Colon (tissue), 2 donors: Measurements from ENCODE around the gene FSD2.

Experiments used
- FAIRE-seq: peaks from 2 replicates; lab custom pipeline; 2012; peaks lifted over from hg19 to GRCh38; lab: Jason Lieb, UNC
- donor health status: control.
- donor health status: control.

FSD2 gene, protein sequence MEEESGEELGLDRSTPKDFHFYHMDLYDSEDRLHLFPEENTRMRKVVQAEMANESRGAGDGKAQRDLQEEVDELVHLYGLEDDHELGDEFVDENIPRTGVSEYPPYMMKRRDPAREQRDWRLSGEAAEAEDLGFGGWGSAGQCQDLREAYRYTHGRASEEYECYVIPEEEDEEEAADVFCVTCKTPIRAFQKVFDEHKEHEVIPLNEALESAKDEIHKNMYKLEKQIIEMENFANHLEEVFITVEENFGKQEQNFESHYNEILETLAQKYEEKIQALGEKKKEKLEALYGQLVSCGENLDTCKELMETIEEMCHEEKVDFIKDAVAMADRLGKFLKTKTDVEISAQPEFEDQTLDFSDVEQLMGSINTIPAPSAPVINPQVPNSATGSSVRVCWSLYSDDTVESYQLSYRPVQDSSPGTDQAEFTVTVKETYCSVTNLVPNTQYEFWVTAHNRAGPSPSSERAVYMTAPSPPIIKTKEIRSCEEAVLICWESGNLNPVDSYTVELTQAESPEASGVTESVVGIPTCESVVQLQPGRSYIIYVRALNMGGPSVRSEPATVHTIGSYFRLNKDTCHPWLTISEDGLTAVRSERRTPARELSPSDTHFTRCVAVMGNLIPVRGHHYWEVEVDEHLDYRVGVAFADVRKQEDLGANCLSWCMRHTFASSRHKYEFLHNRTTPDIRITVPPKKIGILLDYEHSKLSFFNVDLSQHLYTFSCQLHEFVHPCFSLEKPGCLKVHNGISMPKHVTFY

DNA sequence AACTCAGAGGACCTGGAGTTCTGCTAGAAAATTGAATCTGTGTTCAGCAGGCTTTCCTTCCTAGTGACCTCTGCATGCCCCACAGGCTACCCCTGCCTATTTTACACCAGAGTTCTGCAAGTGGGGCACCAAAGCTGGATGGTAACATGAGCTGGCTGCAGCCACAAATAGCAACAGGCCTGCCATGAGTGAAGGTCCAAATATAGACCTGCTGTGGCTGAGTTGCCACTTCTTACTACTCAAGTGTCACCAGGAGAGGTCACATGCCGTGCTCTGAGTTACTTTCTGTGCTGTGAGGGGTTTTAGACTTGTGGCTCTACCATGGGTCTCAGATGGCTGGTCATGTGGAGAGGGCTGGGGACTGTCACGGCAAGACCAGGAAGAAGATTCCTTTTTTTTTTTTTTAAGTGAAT, at the start of gene FSD2:
Gene FSD2, minus strand, starts transcription at position 76 of the 413 bp plus-strand sequence. CDS start 18,679 bp downstream, outside the sequence.
- FAIRE-seq = no peak

DNA sequence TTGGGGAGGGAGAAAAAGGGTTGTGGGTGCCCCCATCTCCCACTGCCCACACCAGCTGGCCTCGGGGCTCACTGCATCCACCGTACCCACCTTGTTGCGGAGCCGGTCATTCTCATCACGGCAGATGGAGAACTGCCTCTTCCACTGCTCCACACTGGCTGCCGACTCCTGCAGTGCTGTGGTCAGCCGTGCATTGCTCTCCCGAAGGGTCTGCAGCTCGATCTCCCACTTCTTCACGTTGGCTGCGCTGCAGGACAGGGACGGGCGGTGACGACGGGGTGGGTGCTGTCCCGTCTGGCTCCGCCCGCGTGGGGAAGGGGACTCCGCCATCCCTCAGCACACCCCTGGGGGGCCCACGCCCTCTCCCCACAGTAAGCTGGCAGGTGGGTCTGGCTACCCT, 48.7 kb upstream of the FSD2 start:
- FAIRE-seq = no peak

DNA sequence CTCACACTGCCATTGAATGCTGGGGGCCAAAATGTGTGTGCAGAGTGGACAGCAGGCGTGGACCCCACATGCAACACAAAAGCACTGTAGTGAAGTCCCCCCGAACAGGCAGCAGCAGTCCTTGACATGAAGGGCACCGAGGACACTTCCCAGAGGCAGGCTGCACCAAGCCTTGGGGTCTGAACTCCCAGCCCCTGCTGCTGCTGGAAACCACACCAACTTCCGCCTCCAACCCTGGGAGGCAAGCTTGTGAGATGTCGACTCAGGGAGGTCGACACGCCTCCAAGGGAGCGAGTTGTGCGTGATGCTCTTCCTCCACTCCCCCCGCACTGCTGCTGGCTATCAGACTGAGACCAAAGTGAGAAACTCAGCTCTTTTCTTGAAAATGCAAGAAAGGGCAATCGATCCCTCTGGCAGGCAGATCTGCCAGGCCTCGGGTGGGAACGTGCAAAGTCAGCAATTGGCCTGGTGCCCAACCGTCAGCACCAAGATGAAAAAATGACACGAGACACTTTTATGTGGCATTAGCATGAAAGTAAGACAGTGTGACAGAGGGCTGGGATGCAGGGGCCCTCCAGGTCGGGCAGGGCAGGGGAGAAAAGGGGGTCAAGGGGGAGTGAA, 47.2 kb upstream of the FSD2 start:
- FAIRE-seq = no peak

DNA sequence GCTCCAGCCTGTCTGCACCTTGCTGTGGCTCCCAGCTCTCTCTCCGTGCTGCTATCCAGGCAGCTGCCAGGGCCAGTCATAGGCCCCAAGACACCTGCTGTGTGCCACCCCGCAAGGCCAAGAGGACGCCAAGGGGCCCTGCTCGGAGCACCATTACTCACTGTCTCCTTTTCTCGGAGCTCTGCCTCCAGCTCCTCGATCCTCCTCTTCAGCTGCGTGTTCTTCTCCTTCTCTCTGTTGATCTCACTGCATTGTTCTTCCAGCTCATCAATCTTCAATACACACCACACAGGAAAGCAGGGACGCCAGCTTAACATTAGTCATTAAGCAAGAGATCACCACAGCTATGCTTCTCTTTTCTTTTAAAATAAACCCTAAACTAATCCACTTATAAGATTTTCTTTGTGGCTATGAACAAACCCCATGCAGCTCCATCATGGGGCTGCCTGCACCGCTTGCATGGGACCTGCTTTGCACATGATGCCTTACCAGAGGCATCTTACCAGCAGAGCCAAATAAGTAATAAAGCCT, 46.2 kb upstream of the FSD2 start:
- FAIRE-seq = no peak

DNA sequence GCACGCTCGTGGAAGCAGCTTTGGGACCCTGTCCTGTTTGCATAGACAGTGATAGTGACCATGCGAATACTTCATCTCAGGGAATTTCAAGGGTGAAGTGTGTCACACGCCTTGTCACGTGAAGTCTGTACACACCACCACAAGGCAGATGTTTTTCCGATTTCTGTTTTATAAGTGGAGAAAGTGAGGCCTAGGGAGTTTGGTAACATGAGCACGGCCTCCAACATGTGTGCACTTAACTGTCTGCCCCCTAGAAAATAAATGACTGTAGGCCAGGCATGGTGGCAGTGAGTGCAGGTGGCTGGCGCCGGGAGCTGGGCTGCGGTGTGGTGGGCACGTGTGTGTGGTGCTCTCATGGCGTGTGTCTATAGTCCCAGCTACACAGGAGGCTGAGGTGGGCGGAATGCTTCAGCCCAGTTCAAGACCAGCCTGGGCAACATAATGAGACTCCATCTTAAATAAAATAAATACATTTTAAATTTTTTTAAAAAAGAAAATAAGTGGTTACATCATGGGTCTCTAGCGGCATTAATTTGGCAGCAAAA, 45.5 kb upstream of the FSD2 start:
- no peak for FAIRE-seq

DNA sequence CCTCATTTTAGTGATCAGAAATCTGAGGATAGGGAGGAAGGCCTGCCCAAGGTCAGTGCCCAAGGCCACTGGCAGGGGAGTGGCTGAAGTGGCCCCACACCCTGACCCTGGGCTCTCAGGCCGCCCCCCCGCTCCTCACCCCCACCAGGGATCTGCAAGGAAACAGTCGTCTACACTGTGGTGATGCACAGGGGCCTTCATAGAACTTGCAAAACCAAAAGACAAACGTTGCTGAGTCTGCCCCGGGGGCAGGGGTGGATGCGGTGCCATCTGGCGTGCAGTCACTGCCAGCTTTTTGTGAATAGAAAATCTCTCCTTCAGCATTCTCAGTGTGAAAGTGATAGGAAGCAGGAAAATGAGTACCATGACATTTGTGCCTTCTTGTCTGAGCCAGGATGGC, 44.9 kb upstream of the FSD2 start:
- no peak for FAIRE-seq

DNA sequence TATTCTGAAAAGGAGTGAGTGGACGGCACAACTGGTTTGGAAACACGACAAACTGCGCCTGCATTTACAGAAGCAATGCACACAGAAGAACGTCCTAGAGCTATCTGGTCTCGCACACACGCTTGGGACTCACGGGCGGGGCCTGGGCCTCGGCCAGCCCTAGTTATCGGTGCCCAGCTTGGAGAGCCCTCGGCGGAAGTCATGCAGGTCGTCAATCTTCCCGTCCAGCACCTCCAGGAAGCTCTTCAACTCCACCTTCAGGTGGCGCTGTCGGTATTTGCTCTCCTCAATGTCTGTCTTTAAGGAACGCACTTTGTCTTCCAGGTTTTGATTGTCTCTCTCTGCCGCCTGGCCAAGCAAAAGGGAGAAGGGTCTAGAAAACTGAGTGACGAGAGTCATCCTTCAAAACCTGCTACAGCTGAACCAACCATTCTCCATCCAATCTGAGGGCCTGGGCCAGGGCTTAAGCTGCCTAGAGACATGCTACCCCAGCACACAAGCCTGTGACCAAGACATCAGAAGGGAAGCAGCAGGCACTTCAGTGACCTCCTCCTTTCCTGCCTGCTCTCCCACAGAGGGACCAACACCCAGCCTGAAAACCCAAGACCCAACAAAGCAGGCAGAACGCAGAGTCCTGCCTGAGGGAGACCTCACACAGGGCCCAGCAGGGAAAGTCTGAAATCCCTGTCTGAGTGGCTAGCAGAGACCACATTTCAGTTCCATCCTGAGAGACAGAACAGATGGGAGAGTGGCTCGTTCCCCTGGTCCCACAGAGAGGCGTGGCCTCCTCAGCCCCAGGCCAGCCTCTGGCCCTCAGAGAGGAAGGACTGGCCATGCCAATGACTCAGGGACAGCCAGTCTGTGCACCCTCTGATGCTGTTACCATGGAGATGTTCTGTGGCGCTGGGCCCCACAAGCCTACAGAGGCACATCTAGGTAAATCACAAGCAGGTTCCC, 44.0 kb upstream of the FSD2 start:
- no peak for FAIRE-seq

DNA sequence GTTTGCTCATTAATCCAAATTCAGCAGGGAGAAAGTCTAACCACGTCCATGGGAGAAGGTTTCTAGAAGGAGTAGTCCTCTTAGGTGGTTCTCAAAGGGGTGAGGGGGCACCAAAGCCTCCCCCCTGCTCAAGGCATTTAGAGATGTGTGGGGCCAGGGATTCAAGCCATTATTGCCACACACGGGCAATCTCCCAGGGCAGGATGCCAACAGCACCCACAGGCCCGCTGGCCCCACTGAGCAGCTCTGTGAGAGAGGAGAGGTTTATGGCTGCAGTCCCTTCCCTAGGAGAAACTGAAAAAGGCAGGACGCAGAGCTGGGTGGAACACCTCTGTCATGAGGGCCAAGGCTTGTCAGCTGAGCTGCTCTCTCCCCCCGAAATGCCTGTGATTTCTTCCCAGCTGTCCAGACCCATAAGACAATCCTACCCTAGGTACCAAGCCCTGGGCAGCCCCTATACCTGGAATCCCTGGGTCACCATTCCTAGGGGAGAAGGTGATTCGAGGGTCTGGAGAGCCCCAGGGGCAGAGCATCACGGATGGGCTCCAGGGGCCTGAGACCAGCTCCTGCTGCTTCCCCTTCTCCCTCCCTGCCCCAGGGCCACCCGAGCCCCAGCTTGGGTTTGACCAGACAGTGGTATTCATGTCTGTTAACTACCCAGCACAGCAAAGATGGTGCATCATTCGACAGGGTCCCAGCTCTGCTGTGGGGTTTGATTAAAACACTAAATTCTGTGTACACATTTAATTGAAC, 42.5 kb upstream of the FSD2 start:
- FAIRE-seq = no peak

DNA sequence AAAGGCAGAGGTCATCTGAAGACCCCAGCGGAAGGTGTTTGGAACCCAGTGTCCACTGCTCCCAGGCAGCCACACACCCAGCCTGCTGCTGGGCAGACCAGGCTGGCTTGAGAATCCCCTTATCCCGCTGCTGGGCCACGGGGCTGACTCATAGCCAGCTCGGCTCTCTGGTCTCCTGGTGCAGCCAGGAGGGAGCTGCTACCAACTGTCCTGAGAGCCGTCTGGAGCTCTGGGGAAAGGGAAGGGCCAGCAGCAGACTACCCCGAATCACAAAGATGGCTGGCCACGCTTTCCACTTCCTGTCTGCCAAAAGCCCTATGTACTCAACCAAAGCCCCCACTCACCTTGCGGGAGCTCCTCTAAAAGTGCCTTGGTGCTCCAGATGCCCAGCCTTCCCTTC, 41.8 kb upstream of the FSD2 start:
- FAIRE-seq = no peak

DNA sequence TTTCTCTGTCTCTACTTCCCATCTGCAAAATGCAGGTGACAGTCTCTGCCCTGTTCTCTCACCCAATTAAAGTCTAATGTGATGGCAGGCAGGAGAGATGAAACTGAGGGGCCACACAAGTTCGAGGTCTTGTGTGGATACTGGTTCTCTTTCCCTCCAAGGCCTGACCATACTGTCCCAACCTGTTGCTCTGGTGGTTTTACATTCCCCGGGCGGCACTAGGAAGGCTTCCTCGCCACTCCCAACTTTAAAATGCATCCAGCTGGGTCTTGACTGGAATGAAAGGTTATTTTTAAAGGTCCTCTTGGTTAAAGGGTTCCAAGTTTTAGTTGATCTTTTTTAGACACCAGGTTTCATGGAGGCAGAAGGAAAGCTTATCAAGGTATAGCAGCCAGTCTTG, 40.8 kb upstream of the FSD2 start:
- FAIRE-seq = no peak

DNA sequence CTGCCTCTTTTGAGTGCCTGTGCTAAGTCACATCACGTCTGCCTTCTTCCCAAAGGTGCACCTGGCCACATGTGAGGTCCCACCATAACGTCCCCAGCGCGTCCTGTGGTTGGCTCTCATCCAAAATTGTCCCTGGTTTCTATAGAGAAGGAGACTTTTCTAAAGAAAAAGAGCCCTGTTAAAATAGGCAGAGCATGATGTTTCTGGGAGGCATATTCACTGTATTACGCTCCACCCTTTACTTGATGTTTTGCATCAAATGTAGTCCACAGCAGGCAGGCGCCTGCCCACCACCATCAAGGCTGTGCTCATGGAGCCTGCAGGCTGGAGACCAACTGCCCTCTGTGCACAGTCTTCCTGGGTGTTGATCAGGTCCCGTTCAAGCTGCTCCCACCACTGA, 39.8 kb upstream of the FSD2 start:
- FAIRE-seq = no peak

DNA sequence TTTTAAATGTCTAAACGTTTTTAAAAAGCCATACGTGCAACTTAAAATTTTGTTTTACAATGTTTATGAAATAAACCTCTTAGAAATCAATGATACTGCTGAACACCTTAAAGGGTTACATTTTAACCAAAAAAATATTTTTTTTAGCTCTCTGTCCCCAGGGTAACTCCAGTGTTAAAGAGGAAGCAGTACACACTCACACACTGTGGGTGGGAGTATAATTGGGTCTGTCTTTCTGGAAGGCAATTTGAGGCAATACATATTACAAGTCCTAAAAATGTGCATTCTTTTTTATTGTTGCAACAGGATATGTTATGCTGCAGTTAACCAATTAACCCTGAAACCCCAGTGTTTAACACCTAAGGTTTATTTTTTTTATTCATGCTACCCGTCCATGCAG, 37.7 kb upstream of the FSD2 start:
- no peak for FAIRE-seq

DNA sequence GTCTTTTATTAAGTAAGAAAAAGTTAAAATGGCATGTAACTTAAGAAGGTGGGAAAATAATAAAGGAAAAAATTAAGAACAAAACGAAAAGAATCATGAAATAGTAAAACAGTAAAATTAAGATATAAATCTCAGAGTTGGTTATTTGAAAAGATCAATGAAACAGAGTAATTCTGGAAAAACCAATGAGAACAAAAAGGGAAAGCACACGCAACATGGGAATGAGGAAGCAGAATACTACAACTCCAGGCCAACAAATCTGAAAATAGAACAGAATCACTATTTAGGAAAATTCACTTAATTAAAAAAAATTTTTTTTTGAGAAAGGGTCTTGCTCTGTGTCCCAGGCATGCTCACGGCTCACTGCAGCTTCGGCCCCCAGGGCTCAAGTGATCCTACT, 34.3 kb upstream of the FSD2 start:
- no peak for FAIRE-seq

DNA sequence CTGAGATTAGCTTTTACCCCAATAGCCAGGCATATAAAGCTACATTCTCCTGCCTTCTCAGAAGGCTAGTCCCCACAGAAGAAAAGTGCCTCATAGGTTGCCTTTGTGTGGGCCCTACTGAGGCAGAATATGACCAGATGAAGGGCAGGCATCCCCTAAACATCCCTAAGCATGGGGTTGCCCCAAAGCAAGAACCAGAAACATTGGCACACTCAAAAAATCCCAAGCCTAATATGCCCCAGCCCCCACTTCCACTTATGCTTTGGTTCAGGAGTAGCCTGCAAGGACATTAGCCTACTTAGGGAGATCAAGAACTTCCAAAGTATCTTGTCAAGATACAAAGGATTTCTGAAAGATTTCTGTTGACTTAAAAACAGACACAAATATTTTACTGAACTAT, 33.3 kb upstream of the FSD2 start:
- no peak for FAIRE-seq

DNA sequence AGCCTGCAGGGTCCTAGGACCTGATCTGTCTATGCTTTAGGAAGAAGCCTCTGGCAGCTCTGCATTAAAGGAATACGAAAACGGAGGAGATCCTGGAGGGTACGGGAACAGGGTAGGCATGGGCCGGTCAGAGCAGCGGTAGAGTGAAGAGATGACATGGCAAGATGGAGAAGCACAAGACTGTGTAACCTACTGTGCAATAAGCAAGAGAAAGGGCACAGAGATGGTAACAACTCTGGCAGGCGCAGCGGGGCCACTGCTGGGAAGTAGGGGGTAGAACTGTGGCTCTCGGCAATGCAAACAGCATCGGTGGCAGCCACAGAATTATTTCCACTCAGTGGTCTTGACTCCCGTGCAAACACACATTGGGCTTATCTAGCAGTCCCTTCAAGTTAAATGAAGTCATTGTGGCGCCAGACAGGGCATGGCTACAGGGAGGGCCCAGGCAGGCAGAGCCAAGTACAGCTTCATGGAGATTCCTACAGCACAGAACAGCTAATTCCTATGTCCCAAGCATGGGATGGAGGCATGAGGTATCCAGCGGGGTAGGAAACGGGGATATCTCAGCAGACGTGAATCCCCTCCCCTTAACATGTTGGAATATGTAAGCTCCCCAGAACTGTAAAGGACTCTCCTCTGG, 32.3 kb upstream of the FSD2 start:
- FAIRE-seq = no peak

DNA sequence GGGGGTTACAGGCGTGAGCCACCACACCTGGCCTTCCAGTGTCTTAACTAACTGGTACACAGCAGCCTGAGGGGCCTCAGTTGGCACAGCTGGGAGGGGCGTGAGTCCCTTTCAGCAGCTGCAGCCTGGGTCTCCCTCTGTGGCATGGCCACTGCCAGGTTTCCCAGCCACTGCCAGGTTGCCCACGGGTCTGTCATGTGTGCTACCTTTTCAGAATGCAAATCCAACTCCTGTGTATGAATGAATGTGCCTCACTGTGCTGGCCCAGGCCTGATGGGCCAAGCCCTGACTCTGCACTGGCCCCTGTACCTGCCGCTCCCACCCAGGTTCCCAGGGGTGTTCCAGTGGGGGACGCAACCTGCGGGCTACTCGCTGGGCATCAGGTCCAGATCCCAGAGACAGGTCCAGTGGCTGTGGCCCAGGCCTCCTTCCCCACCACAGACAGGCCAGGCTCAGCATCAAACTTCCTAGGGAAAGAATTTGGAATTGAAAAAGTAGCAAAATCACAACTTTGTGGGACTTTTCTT, 29.6 kb upstream of the FSD2 start:
- no peak for FAIRE-seq

DNA sequence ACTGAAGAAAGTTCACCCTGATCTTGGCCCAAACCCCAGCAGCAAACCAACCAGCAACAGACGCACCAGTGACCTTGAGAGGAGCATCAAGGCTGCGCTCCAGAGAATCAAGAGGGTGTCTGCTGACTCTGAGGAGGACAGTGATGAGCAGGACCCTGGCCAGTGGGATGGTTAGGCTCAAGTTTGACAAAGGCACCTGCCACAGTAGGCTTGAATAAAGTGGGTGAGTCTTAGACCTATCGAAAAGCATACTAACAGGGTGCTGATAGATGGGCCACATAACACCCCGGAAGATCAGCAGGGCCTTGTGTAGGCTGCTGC, 27.5 kb upstream of the FSD2 start:
- FAIRE-seq = no peak

DNA sequence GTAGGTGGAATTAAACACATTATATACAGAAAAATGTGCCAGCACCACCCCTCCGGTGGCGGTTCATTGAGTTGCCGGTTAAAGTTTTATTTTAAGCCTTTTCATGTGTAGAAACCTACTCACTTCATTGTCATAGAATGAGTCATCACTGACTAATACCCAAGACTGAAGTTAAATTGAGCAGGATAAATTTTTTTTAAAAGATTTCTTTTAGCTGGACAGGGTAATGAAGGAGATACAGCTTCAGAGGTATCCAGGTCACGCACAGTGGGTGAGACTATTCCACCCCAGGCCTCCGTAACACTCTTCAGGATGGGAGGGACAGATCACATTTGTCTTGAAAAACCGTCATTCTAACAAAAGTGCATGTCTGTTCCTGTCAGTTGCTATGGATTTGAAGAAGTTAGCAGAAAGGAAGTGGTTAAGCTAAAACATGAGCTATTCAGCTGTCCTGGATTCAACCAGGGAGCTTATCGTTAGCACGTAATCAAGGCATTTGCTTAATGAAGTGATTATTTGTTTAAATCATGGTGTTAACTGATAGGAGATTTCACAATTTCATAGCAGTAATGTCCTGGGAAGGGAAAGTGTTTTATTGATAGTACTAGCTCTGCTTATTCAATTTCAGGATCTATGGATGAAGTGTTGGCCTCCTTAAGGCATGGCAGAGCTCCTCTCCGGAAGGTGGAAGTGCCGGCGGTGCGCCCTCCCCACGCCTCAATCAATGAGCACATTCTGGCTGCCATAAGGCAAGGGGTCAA, 26.9 kb upstream of the FSD2 start:
- FAIRE-seq = no peak

DNA sequence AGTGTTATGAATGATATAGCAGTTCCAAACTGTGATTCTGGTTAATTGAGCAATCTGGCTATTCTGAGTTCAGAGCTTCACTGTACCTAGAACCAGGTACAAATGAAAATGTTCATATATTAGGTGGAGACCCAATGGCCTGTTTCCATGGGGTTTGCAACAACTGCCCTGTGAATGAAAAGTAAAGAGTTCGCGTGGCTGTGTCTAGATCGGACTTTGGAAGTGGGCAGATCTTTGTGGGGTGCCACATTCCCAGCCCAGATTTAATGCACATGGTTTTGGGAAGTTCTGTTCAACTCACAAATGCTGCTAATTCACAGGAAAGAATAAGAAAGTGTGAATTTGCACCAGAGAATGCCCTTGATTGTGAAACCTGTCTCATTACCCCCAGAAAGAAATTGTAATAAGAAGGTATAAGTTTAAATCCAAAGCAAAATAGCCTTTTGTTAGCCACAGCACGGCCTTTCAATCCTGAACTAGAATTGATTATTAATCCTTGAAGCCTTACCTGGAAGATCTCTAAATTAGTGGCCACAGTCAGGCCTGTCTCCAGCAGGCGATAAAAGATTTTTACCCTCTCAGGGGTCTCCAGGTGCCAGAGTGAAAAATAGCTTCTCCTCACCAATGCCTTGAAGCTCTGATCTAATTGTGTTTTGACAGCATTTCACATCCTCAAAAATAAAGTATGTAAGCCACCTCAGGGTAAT, 26.2 kb upstream of the FSD2 start:
- no peak for FAIRE-seq
